Measurements from ENCODE around the gene IMP3. TPM values are rescaled to one million over a fixed set of nuclear protein-coding genes. Genes with fewer than 3 reads are reported as not detected.

The IMP3 gene
- total and polyA plus RNA-seq, 9 donors: 31.2 to 42.2 (median 33.6) TPM

DNA sequence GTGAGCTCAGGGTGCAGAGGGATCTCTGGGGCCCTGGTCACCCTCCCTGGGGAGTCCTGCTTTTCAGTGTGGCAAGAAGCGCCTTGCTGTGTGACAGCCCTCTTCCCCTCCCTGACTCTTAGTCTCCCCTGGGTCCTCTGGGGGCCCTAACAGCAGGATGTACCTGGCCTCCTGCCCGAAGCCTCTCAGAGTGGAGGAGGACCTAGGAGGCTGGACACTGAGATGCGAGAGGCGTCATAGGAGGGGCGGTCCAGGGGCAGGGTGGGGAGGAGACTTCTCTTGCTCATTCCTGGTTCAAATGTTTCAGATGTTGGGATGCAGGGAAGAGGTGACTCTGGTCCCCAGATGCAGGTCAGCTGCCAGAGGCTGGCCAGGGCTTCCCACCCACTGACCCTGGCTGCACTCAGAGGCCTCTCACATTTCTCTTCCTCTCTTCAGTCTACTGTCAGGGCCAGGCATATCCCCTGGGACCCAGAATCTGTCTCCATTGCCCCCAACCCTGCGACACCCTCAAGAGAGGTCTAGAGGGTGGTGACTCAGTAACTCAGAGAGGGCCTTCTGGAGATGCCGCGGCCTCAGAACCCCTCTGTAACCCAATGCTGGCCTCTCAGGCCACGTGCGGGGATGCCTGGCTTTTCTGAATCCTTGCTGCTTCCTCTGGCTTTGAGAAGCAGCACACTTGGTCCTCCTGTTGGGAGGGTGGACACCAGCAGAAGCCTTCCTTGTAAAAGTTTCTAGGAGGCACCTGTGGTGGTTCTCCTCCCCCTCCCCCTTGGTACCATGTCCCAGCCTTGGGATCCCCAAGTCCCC is 33.6 kb upstream of the IMP3 start:
- peaks cover 82% of the 10 kb centered on the region for H3K4me1 ChIP-seq (ENCODE audit: control insufficient read depth, insufficient read depth, low read length)
- no peaks in the 10 kb centered on the region for H3K9me3 ChIP-seq (replicated peaks; ENCODE audit: control insufficient read depth, low read depth, low read length)
- H3K27me3 ChIP-seq (ENCODE audit: control insufficient read depth, insufficient read depth, low read length): no peaks in the 10 kb centered on the region
- H3K36me3 ChIP-seq (ENCODE audit: control insufficient read depth, insufficient read depth, low read length): peaks cover 37% of the 10 kb centered on the region
- H3K4me3 ChIP-seq (ENCODE audit: low read length): no peak overlapping the region
- peak overlapping the region; percentile 83 for H3K27ac ChIP-seq (ENCODE audit: low read length)
- 74% methylated on average over 3 of the region's 10 CpGs for WGBS (ENCODE audit: insufficient coverage)
- DNase-seq: peak; percentile 98

DNA sequence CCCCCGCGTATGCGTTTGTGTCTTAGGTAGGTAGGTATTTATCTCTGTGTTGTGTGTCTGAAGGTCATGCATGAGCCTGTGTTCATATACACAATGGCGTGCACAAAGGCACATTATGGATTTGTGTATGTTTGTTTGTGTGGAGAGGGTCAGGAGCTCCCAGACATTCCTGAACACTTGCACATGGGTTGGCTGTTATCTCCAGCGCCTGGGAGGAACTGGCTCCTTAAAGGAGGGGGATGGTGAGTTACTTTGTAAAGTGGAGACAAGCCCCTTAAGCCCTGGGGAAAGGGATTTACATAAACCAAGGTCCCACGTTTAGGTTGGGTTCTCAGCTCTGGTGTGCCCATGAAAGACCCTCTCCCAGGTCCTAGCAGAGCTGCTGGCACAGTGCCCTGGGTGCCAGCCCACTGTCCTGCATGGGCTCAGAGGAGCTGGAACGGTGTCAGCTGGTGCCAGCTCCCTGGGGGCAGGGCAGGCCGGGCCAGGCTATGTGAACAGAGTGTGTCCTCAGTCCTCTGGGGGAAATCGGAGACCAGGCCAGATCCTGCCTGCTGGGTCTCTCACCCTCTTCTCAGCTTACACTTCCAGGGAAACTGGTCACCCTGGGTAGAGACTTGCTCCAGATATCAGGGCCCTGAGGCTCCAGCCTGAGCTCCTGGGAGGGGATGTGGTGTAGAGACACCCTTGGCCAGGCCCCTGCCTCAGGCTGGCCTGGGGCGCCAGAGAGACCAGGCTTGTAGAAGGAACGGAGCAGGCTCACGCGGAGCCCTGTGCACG is 32.8 kb upstream of the IMP3 start:
- Histone ChIP-seq H3K9me3 (replicated peaks; ENCODE audit: control insufficient read depth, low read depth, low read length) (no peaks in the 10 kb centered on the region), H3K4me1 (ENCODE audit: control insufficient read depth, insufficient read depth, low read length) (peaks cover 83% of the 10 kb centered on the region), H3K36me3 (ENCODE audit: control insufficient read depth, insufficient read depth, low read length) (peaks cover 30% of the 10 kb centered on the region), H3K27me3 (ENCODE audit: control insufficient read depth, insufficient read depth, low read length) (no peaks in the 10 kb centered on the region), H3K4me3 (ENCODE audit: low read length) (no peak overlapping the region), H3K27ac (ENCODE audit: low read length) (peak overlapping the region; percentile 83)
- DNase-seq: peak; percentile 92
- 22% methylated on average over 10 of the region's 14 CpGs for WGBS (ENCODE audit: insufficient coverage)

DNA sequence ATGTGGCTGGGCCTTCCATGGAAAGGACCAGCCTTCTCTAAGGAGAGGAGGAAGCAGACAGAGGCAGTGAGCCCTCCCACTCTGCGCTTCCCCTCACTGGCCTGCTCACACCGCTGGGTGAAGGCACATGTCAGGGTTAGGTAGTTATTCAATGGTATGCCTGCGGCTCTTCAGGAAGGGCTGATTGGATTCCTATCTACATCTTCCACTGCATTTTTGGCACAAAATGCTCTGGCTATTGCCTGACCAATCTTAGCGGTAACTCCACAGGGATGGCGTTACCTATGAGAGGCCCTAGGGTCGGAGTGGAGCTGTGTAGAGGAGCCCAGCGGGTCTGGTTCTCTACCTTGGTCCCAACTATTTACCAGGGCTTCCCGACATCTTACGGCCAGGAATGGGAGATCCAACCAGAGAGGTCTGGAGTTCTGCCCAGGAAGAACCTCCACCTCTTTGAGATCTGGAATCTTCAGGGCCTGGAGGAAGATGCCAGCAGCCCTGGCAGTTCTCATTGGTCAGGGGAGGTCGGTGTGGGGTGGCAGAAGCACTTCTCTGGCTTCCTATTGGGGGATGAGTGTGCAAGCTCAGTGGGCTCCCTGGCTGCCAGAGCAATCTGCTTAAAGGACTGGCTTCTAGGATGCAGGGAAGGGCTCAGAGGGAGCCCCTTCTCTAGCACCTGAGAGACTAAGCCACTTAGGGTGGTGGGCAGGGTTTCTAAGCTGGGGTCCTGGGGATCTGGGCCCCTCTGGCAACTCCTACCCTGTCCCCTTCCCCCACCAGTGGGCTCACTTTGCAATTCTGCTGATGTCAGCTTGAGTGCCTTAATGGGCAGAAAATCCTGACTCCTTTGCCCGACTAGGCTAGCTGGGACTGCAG is 31.9 kb upstream of the IMP3 start:
- Histone ChIP-seq H3K27ac (ENCODE audit: low read length) (peak overlapping the region; percentile 83), H3K4me3 (ENCODE audit: low read length) (no peak overlapping the region), H3K9me3 (replicated peaks; ENCODE audit: control insufficient read depth, low read depth, low read length) (no peaks in the 10 kb centered on the region), H3K27me3 (ENCODE audit: control insufficient read depth, insufficient read depth, low read length) (no peaks in the 10 kb centered on the region), H3K4me1 (ENCODE audit: control insufficient read depth, insufficient read depth, low read length) (peaks cover 88% of the 10 kb centered on the region), H3K36me3 (ENCODE audit: control insufficient read depth, insufficient read depth, low read length) (peaks cover 21% of the 10 kb centered on the region)
- 38% methylated on average over 3 of the region's 11 CpGs for WGBS (ENCODE audit: insufficient coverage)
- no peak for DNase-seq

DNA sequence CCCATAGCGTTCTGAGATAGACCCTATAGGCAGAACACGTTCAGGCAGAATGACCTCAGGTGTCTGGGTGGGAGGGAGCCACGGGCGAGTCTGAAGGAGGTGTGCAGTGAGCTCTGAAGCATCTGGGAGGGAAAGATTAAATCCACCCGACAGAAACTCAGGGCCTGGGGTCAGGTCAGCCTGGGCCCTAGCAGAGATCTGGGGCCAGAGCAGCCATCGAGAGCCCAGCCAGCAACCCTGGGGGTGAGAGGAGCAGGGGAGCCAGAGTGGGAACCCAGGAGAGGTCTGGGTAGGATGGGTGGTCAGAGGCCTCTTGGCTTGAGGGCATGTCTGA is 29.8 kb upstream of the IMP3 start:
- WGBS (ENCODE audit: insufficient coverage): 61% methylated on average over 5 of the region's 6 CpGs
- H3K27ac ChIP-seq (ENCODE audit: low read length): no peak overlapping the region
- H3K36me3 ChIP-seq (ENCODE audit: control insufficient read depth, insufficient read depth, low read length): peaks cover 2% of the 10 kb centered on the region
- DNase-seq: no peak
- no peaks in the 10 kb centered on the region for H3K9me3 ChIP-seq (replicated peaks; ENCODE audit: control insufficient read depth, low read depth, low read length)
- H3K4me1 ChIP-seq (ENCODE audit: control insufficient read depth, insufficient read depth, low read length): peaks cover 84% of the 10 kb centered on the region
- H3K4me3 ChIP-seq (ENCODE audit: low read length): no peak overlapping the region
- H3K27me3 ChIP-seq (ENCODE audit: control insufficient read depth, insufficient read depth, low read length): no peaks in the 10 kb centered on the region

DNA sequence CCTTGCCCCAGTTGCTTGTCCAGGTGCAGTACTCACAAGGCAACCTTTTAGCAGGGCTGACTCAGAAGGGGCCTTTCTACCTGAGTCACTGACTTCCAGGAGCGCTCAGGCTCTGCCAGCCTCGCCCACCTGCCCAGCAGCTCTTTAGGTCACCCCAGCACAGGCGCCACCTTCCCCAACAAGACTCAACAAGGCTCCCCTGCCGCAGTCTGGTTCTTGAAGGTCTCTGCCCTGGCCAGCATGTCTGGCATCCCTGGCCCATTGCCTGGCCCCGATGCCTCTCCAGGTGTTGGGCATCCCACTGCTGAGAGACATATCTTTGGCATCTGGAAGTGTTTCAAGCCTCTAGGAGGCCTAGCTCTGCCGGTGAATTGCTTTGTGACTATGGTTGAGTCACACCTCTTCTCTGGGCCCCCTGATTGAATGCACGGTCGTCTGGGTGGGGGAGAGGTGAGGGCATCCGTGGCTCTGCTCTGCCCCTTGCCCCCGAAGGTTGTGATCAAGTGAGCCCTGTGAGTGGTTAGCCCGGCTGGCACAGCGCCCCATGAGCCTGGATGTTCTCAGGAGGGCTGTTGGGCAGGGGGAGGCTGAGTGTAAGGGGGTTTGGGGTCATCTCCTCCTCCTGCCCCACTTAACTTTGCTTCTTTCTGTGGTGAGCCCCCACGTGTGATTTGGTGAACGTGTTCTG is 29.3 kb upstream of the IMP3 start:
- no peaks in the 10 kb centered on the region for H3K36me3 ChIP-seq (ENCODE audit: control insufficient read depth, insufficient read depth, low read length)
- WGBS (ENCODE audit: insufficient coverage): 78% methylated on average over 10 of the region's 14 CpGs
- H3K27ac ChIP-seq (ENCODE audit: low read length): no peak overlapping the region
- H3K9me3 ChIP-seq (replicated peaks; ENCODE audit: control insufficient read depth, low read depth, low read length): no peaks in the 10 kb centered on the region
- H3K4me1 ChIP-seq (ENCODE audit: control insufficient read depth, insufficient read depth, low read length): peaks cover 80% of the 10 kb centered on the region
- no peaks in the 10 kb centered on the region for H3K27me3 ChIP-seq (ENCODE audit: control insufficient read depth, insufficient read depth, low read length)
- DNase-seq: no peak
- H3K4me3 ChIP-seq (ENCODE audit: low read length): no peak overlapping the region

DNA sequence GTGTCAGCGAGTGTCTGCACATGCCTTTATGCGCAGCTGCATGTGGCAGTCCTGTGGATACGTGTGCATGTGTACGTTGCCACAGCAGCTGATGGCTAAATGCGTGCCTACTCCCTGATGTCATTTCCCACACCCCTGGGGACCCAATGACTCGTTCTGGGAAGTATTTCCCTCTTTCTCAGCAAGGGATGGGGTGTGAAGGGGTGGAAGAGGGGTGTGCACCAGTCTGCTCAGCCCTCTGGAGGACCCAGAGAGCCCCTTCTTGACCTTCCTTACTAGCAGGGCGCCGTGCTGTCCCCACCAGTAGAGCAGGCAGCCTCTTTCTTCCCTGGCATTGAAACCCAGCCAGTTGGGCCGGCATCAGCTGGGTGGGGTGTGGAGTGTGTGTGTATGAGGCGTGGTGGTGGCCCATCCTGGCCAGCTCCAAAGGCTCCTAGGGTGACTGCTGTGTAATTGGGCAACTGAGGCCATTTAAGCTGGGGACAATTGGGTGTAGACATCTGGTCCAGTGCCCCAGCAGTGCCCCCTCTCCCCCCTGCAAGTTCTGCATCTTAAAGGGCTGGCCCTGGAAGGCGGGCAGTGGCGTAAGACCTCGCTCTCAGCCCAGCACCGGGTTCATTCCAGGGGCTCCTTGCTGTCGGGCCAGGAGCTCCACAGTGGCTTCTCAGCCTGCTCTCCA is 26.9 kb upstream of the IMP3 start:
- Histone ChIP-seq H3K27me3 (ENCODE audit: control insufficient read depth, insufficient read depth, low read length) (no peaks in the 10 kb centered on the region), H3K27ac (ENCODE audit: low read length) (peak overlapping the region; percentile 93), H3K4me3 (ENCODE audit: low read length) (no peak overlapping the region), H3K4me1 (ENCODE audit: control insufficient read depth, insufficient read depth, low read length) (peaks cover 66% of the 10 kb centered on the region), H3K9me3 (replicated peaks; ENCODE audit: control insufficient read depth, low read depth, low read length) (no peaks in the 10 kb centered on the region), H3K36me3 (ENCODE audit: control insufficient read depth, insufficient read depth, low read length) (peaks cover 12% of the 10 kb centered on the region)
- WGBS (ENCODE audit: insufficient coverage): 68% methylated on average over 9 of the region's 15 CpGs
- peak; percentile 93 for DNase-seq

DNA sequence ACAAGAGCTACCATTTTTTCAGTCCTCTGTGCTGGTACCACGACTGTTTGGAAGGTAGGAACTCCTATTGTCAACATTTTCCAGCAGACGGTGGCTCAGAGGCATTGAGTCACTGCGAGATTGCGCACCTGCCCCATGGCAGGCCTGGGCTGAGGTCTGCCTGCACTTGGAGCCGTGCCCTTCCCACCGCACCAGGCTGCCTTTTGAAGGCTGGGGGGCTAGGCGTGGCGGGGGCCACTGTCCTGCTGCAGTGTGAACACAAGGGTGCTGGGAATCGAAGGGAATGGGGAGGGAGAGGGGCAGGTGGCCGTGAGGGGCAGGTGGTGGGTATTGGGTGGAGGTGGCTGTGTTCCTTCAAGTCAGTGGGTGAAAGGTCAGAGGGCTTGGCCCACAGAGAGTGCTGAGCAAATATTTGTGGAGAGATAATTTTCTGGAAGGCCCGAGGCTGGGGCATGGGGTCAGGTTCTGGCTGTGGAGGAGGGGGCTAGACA is 24.0 kb upstream of the IMP3 start:
- no peak for DNase-seq
- H3K27ac ChIP-seq (ENCODE audit: low read length): no peak overlapping the region
- no peak overlapping the region for H3K4me3 ChIP-seq (ENCODE audit: low read length)
- H3K36me3 ChIP-seq (ENCODE audit: control insufficient read depth, insufficient read depth, low read length): peaks cover 20% of the 10 kb centered on the region
- H3K4me1 ChIP-seq (ENCODE audit: control insufficient read depth, insufficient read depth, low read length): peaks cover 64% of the 10 kb centered on the region
- H3K27me3 ChIP-seq (ENCODE audit: control insufficient read depth, insufficient read depth, low read length): no peaks in the 10 kb centered on the region
- no peaks in the 10 kb centered on the region for H3K9me3 ChIP-seq (replicated peaks; ENCODE audit: control insufficient read depth, low read depth, low read length)
- 81% methylated on average over 11 of the region's 11 CpGs for WGBS (ENCODE audit: insufficient coverage)

DNA sequence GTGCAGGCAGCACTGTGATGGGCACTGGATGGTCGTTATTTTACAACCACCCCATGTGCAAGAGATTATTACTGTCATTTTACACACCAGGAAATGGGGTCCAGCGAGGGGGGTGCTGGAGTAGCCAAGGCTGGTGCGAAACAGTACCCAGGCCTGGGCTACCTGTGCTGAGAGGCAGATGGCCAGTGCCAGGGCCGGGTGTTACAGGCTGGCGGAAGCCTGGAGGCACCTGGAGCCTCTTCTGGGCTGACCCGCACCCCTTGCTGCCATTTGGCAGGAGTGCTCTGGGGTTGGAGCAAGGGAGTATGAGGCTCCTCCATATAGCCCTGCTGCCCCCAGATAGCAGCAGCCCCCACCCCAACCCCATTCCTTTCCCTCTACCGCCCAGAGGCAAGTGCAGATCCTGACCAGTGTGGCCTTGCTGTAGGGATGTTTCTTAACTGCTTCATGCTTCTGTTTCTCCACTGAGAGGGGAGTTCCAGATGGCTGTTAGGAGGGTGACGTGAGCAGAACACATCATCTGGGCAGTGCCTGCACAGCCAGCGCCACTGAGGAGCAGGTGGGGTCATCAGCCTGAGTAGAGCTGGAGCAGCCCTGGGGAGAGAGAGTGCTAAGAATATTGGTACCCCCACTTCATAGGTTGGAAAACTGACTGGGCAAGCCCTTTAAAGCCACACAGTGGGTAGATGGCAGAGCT is 22.9 kb upstream of the IMP3 start:
- Histone ChIP-seq H3K27me3 (ENCODE audit: control insufficient read depth, insufficient read depth, low read length) (no peaks in the 10 kb centered on the region), H3K4me1 (ENCODE audit: control insufficient read depth, insufficient read depth, low read length) (peaks cover 62% of the 10 kb centered on the region), H3K9me3 (replicated peaks; ENCODE audit: control insufficient read depth, low read depth, low read length) (no peaks in the 10 kb centered on the region), H3K36me3 (ENCODE audit: control insufficient read depth, insufficient read depth, low read length) (peaks cover 28% of the 10 kb centered on the region), H3K27ac (ENCODE audit: low read length) (no peak overlapping the region), H3K4me3 (ENCODE audit: low read length) (no peak overlapping the region)
- DNase-seq: no peak
- 100% methylated on average over 1 of the region's 9 CpGs for WGBS (ENCODE audit: insufficient coverage)

DNA sequence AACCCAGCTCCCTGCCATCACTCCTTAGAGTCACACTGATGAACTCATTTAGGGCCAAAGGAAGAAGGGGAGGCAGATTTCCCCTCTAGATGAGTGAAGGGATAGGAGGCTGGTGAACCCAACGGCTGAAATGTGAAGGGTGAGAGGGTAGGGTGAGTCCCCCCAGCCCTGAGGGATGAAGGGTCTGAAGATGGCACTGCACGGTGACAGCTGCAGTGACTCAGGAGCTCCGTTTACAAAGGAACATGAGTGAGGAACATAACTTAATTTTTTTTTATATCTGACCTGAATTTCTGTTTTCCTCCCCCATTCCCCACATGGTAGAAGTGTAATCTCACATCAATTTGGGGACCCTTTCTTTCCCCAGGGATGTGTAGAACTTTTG is 21.7 kb upstream of the IMP3 start:
- 63% methylated on average over 1 of the region's 3 CpGs for WGBS (ENCODE audit: insufficient coverage)
- Histone ChIP-seq H3K36me3 (ENCODE audit: control insufficient read depth, insufficient read depth, low read length) (peaks cover 38% of the 10 kb centered on the region), H3K27ac (ENCODE audit: low read length) (peak overlapping the region; percentile 75), H3K27me3 (ENCODE audit: control insufficient read depth, insufficient read depth, low read length) (no peaks in the 10 kb centered on the region), H3K9me3 (replicated peaks; ENCODE audit: control insufficient read depth, low read depth, low read length) (no peaks in the 10 kb centered on the region), H3K4me3 (ENCODE audit: low read length) (no peak overlapping the region), H3K4me1 (ENCODE audit: control insufficient read depth, insufficient read depth, low read length) (peaks cover 49% of the 10 kb centered on the region)
- no peak for DNase-seq
